HL-60 (cell line): ENCODE data around the gene FARSA.

Experiments used
- REST ChIP-seq: IDR thresholded peaks from 2 replicates; pipeline ENCODE4 v1.6.1; 2012; ENCODE audit warnings: low read depth; ENCODE audit not compliant: insufficient replicate concordance
- TF ChIP-seq, protein P1 (sequence below): IDR thresholded peaks from one replicate; pipeline ENCODE4 v1.5.1; 2011; ENCODE audit warnings: low read length, control low read depth, inconsistent platforms; ENCODE audit not compliant: insufficient read depth

DNA sequence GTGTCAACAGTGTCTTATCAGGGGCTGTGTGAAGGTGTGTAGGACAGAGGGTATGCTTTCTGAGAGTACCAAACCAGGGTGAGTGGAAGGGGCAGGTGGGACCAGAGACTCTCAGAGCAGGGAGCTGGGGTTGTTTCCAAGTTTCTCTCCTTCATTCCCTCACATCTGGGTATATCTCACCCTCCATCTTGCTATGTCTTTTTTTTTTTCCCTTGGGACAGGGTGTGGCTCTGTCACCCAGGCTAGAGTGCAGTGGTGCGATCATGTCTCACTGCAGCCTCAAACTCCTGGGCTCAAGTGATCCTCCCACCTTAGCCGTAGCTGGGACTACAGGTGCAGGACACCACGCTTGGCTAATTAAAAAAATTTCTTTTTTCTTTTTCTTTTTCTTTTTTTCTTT is 46.5 kb upstream of the FARSA start:
- TF ChIP-seq, protein P1, sequence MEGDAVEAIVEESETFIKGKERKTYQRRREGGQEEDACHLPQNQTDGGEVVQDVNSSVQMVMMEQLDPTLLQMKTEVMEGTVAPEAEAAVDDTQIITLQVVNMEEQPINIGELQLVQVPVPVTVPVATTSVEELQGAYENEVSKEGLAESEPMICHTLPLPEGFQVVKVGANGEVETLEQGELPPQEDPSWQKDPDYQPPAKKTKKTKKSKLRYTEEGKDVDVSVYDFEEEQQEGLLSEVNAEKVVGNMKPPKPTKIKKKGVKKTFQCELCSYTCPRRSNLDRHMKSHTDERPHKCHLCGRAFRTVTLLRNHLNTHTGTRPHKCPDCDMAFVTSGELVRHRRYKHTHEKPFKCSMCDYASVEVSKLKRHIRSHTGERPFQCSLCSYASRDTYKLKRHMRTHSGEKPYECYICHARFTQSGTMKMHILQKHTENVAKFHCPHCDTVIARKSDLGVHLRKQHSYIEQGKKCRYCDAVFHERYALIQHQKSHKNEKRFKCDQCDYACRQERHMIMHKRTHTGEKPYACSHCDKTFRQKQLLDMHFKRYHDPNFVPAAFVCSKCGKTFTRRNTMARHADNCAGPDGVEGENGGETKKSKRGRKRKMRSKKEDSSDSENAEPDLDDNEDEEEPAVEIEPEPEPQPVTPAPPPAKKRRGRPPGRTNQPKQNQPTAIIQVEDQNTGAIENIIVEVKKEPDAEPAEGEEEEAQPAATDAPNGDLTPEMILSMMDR, result no peak
- TF ChIP-seq REST, result no peak
